ENCODE results near the gene SMR3B.

- TF ChIP-seq CTCF (IDR thresholded peaks at IDR 0.05) (no peak), POLR2A (IDR thresholded peaks at IDR 0.05) (no peak)
Measured at GRCh38 chr4:70356185-70356584, 26.7 kb upstream of the SMR3B start.

Data from right lobe of liver (tissue), 4 donors.